Measurements from ENCODE around the gene EFCAB10.
"Not testable (repeated sequence)": the region's sequence is repeated elsewhere in the genome, so short reads cannot be mapped to it uniquely, and the experiment has no call there.

The EFCAB10 gene

DNA sequence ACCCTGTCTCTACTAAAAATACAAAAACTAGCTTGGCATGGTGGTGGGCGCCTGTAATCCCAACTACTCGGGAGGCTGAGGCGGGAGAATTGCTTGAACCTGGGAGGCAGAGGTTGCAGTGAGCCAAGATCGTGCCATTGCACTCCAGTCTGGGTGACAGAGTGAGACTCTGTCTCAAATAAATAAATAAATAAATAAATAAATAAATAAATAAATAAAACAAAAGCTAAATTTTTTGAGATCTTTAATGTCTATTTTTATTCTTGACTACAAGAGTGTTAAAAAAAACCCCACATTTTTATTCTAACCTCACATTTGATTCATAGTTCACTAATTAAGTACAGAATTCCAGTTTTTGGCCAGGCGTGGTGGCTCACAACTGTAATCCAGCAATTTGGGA lies 53.6 kb downstream of the EFCAB10 start:
- not testable (repeated sequence) for DNase-seq

DNA sequence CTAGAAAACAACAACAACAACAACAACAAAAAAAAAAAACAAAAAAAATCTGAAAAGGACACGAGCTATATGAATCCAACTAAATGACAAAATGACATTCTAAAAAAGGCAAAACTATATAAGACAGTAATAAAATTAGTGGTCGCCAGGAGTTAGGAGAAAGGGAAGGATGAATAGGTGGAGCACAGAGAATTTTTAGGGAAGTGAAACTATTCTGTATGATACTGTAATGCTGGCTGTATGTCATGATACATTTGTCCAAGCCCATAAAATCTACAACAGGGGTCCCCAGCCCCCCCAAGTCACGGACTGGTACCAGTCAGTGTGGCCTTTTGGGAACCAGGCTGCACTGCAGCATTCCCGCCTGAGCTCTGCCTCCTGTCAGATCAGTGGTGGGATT lies 56.5 kb downstream of the EFCAB10 start:
- no peak for DNase-seq

DNA sequence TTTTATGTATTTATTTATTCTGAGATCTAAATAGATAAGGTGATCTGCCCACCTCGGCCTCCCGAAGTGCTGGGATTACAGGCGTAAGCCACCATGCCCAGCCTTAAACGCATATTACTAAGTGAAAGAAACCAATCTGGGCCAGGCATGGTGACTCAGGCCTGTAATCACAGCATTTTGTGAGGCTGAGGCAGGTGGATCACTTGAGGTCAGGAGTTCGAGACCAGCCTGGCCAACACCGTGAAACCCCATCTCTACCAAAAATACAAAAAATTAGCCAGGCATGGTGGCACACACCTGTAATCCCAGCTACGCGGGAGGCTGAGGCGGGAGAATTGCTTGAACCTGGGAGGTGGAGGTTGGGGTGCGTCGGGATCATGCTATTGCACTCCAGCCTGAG lies 56.9 kb downstream of the EFCAB10 start:
- DNase-seq = not testable (repeated sequence)

DNA sequence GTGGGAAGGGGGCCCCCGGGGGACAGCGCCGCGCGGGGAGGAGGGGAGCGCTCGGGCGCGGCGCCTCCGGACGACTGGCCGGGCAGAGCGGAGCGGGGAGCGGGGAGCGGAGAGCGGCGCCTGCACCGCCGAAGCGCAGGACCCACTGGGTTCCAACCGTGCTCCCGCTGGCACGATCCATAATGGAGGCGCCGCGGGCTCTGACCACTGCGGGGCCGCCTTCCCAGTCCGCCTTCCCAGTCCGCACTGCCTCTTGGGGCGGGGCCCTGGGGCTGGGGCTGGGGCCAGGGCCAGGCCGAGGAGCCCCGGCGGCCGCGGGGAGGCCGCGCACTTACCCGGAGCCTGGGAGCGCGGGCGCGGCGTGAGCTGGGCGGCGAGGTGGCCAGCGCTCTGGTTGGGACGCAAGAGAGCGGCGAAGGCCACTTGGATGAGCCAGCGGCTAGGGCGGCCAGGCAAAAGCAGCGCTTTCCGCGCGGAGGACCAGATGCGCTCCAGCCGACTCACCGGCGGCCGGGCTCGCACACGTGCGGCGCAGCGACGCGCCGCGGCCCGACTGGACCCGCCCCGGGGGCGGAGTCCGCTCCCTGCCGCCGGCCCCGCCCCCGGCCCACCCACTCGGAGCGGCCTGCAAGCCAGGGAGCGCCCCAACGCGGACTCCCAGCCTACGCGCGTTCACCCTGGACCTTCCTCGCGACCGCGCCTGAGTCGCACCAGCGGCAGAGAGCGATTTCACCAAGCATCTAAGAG lies 59.4 kb downstream of the EFCAB10 start, which contains the start of gene PUS7:
Gene PUS7 (minus strand): TSS at position 555 of the 747 bp plus-strand sequence. CDS start 13,759 bp downstream, outside the sequence.
- DNase-seq = peak; percentile 96

DNA sequence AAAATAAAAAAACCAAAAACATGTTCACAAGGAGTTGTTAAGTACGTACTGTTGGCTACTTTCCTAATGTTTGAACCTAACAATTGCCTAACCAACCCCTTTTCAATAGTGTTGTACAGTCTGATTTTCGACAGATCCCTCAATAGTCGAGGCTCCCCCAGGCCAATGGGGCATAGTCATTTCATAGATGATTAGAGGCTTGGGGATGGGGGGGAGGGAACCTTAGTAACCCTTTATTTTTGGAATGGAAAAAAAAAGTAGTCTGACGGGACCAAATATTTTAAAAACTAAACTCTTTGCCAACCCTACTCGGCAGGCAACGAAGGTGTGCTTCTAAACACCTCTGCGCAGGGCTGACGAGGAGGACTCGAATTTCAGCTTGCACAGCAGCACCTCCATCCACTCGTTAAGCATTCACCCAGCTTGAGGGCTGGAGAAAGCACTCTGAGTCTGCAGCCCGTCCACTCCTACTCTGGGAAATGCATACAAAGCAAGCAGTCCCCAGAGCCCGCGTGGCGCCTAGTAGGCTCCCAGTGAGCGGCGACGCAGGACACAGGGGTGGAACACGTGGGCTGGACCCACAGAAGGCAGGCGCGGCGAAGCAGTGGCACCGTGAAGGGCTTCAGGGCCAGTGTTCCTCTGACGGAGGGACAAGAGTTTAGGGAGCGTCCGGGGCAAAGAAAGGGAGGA lies 60.1 kb downstream of the EFCAB10 start:
- DNase-seq = peak; percentile 84

DNA sequence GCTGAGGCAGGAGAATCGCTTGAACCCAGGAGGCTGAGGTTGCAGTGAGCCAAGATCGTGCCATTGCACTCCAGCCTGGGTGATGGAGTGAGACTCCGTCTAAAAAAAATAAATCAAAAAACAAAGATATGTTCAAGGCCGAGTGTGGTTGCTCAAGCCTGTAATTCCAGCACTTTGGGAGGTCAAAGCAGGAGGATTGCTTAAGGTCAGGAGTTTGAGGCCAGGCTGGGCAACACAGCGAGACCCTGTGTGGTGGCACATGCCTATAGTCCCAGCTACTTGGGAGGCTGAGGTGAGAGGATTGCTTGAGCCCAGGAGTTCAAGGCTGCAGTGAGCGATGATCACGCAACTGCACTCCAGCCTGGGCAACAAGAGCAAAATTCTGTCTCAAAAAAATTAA lies 60.7 kb downstream of the EFCAB10 start:
- not testable (repeated sequence) for DNase-seq

DNA sequence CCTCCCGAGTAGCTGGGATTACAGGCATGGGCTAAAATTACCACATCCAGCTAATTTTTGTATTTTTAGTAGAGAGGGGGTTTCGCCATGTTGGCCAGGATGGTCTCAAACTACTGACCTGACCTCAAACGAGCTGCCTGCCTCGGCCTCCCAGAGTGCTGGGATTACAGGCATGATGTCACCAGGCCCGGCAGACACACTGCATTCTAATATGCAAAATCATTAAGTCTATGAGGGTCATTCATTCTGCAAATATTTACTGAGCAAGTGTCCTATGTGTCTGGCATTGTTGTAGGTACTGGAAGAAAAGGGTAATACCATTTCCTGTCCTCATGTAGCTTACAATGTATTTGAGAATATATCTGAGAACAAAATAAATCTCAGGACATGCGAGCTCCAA lies 61.9 kb downstream of the EFCAB10 start:
- no peak for DNase-seq

DNA sequence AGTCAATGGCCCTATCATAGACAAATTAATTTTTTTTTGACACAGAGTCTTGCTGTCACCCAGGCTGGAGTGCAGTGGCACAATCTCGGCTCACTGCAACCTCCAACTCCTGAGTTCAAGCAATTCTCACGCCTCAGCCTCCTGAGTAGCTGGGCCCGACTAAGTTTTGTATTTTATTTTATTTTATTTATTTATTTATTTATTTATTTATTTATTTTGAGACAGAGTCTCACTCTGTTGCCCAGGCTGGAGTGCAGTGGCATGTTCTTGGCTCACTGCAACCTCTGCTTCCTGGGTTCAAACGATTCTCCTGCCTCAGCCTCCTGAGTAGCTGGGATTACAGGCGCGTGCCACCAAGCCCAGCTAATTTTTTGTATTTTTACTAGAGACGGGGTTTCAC lies 65.7 kb downstream of the EFCAB10 start:
- DNase-seq = not testable (repeated sequence)

Measured in hematopoietic multipotent progenitor cell treated with erythropoietin and hydrocortisone succinate and interleukin-3 and kit ligand, for 4 days (in vitro differentiated cells).